NCI-H128 (cell line): ENCODE data around the gene ZNF804A.

Experiments
- DNase-seq: peaks from one replicate; lab custom pipeline; 2025; ENCODE audit not compliant: unreplicated experiment; lab: John Stamatoyannopoulos, UW

ZNF804A gene

GRCh38 chr2:184598316-184599053 is at the start of gene ZNF804A:
ZNF804A (plus strand) TSS chr2:184598529; CDS start chr2:184598960, 431 bp downstream.
- no peak for DNase-seq

- DNase-seq, result no peak
Observed at GRCh38 chr2:184549153-184549552, 49.2 kb upstream of the ZNF804A start.

DNA sequence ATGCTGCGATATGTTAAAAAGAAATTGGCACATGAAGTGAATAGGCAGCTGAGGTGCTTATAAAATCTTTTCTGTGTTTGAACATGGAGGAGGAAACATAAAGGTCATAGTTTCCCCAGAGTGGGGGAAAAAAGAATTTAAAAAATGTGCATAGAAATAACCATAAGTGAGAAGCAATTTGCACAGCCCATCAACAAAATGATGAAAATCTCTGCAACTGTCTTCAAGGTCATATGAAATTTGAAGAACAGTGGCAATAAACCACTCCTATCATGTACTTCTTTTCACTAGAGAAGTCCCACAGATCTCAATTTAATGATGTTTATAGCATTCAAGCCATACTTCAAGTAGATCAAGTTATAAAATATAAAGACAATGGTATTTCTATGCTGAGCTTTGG is 46.7 kb upstream of the ZNF804A start:
- no peak for DNase-seq

DNA sequence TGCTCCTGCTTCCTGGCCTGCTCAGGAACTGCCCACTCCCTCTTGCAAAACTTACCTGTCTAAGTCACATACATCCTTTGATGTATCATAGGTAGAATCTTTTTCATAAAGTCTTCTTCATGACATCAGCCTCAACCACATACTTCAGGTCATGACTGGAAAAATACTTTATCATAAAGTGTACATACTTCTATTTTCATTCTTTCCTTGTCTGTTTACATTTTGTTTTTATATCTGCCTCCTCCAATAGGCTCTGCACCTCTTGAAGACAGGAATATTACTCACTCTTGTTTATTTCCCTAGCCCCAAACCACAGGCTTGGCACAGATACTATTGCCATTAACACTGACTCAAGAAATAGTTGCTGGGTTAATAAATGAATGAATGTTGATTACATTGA is 43.6 kb upstream of the ZNF804A start:
- no peak for DNase-seq

- DNase-seq, result no peak
Observed at GRCh38 chr2:184555352-184555751, 43.0 kb upstream of the ZNF804A start.

- no peak for DNase-seq
Observed at GRCh38 chr2:184556639-184557038, 41.7 kb upstream of the ZNF804A start.

DNA sequence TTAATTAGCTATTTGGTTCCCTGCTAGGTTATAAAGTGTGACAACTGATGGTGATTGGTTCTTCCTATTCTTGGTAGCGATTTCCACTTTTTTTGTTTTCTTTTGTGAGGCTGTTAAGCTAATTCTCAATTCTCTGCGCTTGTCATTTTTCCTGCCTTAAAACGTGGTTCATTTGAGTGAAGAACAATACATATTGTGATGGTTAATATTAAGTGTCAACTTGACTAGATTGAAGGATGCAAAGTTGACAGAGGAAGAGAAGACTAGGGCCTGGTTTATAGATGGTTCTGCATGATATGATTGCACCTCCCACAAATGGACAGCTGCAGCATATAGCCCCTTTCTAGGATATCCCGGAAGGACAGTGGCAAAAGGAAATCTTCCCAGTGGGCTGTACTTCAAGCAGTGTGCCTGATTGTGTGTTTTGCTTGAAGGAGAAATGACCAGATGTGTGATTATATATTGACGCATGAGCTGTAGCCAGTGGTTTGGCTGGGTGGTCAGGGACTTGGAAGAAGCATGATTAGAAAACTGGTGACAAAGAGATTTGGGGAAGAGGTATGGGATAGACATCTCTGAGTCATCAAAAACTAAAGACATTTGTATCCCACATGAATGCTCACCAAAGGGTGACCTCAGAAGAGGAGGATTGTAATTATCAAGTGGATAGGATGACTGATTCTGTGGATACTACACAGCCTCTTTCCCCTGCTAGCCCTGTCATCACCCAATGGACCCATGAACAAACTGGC is 39.4 kb upstream of the ZNF804A start:
- no peak for DNase-seq

GRCh38 chr2:184560603-184561002 is 37.7 kb upstream of the ZNF804A start:
- no peak for DNase-seq

DNA sequence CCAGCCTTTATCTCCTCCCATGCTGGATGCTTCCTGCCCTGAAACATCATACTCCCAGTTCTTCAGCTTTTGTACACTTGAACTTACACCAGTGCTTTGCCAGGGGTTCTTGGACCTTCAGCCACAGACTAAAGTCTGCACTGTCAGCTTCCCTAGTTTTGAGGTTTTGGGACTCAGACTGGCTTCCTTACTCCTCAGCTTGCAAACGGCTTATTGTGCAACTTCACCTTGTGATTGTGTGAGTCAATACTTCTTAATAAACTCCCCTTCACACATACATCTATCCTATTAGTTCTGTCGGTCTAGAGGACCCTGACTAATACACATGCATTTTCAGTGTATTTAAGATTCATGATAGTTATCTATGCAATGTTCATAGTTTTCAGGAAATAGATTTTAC is 35.8 kb upstream of the ZNF804A start:
- DNase-seq, result no peak

GRCh38 chr2:184564092-184564491 is 34.2 kb upstream of the ZNF804A start:
- DNase-seq, result no peak

GRCh38 chr2:184566716-184567115 is 31.6 kb upstream of the ZNF804A start:
- DNase-seq, result no peak

DNA sequence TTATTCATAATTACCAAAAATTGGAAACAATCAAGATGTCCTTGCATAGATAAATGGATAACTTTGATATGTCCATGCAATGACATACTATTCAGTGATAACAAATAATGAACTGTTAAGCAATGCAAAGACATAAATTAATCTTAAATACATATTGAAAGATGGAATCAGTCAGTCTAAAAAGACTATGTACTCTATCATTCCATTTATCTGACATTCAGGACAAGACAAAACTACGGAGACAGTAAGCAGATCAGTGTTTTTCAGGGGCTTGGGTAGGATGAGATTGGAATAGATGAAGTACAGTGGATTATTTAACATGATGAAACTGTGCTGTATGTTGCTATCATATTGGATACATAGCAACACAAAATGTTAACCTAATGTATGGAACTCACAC is 21.3 kb upstream of the ZNF804A start:
- DNase-seq, result no peak

GRCh38 chr2:184577743-184578142 is 20.6 kb upstream of the ZNF804A start:
- no peak for DNase-seq

DNA sequence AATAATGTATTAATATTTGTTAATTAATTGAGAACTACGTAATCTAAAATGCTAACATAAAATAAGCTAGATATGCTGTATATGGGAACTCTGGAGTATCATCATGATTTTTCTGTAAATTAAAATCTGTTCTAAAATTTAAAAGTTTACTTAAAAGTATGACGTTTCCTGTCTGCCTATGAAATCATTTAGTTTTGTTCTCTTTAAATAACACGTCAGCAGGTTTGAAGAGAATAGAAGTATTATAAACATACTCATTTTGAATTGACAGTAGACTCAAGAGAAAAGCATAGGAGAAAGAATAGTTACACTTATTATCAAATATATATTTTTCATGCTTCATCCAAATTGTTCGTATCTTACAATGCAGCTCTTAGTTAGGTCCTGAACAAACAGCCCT is 19.1 kb upstream of the ZNF804A start:
- no peak for DNase-seq

- no peak for DNase-seq
Observed at GRCh38 chr2:184581391-184581790, 16.9 kb upstream of the ZNF804A start.

GRCh38 chr2:184589261-184589660 is 9.1 kb upstream of the ZNF804A start:
- no peak for DNase-seq

DNA sequence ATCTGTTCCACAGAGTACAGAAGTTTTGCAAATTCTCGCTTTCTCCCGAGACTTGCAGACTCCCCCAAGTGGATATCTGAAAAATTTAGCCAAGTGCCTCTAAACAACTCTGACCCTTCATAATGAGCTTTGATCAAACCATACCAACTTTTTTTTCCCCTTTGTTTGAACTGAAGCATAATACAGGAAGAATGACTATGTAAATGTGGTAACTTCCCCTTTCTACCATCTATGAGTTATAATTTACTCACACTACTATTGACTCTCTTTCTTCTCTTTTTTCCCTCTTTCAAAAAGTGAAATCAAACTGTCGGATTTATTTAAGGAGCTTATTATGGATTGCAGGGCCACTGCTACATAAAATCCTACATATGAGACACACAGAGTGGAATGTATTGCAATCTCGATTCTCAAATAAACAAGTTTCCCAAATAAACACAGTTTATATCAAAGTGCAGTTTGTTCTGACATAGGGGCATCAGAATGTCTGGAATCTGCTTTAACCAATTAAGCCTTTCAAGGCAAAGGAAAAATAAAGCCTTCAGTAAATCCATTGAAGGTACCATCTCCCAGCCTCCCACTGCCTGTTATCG is 1.4 kb upstream of the ZNF804A start:
- DNase-seq, result no peak

DNA sequence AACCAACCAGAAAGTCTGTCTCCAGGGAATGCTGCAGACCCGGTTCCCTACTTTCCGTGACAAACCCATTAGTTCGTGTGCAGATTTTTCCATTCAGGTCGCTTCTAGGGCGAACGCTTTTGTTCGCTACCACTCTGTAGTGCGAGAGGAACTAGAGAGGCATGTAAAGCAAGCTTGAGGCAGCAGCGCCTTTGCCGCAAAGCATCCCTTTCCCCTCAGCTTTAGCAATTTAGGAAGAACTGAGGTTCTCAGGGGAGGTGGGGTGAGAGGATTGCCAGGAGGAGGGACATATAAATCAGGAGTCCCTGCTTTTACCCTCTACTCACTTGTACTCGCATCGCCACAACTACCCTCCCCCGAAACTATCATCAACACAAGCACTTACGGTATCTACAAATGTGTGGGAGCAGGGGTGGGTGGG is 748 bp upstream of the ZNF804A start:
- no peak for DNase-seq

DNA sequence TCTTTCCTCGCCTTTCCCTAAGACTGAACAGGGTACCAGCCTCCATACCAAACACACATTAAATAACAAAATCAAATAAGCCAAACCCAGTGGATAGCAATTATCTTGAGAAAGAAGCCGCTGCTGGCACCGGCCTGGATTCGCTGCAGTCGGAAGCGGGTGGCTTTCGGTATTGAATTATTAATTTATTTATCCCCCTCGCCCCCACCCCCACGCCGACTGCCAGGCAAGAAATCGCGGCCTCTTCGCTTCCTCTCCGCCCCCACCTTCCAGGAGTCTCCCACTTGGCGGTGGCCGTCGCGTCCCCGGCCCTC is 370 bp upstream of the ZNF804A start:
- no peak for DNase-seq

GRCh38 chr2:184599054-184599871 is 934 bp downstream of the ZNF804A start:
- no peak for DNase-seq

- no peak for DNase-seq
Observed at GRCh38 chr2:184599872-184600222, 1.5 kb downstream of the ZNF804A start.

GRCh38 chr2:184602734-184603133 is 4.4 kb downstream of the ZNF804A start:
- DNase-seq, result no peak
